Measurements from ENCODE around the gene GEMIN7.

GRCh38 chr19:45040059-45040771 is 38.8 kb upstream of the GEMIN7 start:
- no peak for TF ChIP-seq CTCF (conservative IDR thresholded peaks at IDR 0.05)
- no peak for TF ChIP-seq EZH2 (IDR thresholded peaks at IDR 0.05; ENCODE audit: low read depth)
